ENCODE data around the gene TIMP4.

Gene TIMP4
- 0 reads per million in 4 experiments for total RNA-seq

DNA sequence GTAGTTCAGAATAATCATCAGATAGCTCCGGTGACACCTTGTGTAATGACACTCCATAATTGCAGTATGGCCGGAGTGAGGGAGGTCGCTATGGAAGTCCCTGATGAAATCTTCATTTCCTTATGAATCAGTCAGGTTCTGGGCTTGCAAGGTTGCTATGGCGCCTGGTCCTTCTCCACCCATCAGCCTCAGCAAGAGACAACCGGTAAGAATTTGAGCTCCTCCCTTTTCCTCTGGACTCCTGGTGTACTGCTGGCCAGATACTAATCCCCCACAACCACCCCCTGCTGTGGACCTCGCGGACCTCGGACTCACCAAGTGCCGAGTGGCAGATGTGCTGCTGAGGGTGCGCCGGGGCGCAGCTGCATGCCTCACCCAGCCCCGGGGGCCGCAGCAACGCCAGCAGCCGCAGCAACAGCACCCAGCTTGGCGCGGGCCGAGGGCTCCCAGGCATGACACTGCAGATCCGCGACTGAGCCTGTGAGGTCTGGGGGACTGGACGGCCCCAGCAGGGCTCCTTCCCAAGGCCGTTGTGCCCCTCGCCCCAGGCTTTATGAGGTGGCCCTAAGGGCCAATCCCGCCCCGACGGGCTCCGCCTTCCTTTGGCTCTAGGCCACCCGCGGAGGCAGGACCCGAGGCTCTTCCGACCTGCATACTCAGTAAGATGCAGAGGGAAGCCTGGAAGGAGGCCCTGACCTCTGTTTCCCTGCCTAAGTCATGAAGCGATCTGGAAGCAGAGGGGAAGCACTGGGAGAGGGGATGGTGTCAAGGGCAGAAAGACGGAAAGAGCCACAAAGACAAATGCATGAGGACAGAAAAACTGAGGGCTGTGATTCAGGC lies at the start of gene TIMP4:
Gene TIMP4 (minus strand): TSS at position 526 of the 840 bp plus-strand sequence. CDS start 72 bp downstream, at position 454.
- DNase-seq, result no peak

DNA sequence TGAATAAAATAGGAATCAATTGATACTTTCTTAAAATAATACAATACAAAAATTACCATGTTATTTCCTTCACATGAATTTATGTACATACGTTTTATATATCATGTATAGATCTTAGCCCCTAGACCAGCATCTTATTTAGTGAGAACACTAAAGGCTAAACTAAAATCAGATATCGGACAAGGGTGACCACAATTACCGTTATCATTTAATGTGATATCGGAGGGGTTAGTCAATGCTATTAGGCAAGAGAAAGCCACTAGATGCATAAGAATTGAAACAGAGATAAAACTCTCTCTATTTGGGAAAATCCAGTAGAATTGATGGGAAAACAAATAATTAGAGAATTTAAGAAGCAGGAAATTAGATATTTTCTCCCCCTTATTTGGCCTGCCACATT lies 46.5 kb upstream of the TIMP4 start:
- DNase-seq, result no peak

DNA sequence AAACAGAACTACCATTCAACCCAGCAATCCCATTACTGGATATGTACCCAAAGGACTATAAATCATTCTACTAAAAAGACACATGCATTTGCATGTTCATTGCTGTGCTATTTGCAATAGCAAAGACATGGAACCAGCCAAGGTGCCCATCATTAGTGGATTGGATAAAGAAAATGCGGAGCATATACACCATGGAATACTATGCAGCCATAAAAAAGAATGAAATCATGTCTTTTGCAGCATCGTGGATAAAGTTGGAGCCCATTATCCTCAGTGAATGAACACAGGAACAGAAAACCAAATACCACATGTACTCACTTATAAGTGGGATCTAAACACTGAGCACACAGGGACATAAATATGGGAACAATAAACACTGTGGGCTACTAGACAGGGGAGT lies 43.1 kb upstream of the TIMP4 start:
- DNase-seq, result no peak

DNA sequence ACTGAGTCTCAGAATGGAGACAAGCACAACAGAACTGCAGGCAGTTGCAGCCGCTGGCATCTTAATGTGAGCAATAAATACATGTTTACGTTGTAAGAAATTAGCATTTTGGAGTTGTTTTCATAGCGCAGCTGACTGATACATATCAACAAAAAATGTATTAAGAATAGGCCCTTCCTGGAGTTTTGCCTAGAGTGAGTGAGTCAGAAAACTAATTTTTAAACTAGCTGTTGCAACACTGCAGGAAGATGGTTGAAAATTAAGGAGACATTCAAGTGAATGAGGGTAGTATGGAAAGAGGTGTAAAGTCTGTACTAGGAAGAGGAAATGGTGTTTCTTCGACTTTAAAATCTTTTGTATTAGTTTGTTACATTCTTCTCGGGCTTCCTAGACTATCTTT lies 39.6 kb upstream of the TIMP4 start:
- no peak for DNase-seq

DNA sequence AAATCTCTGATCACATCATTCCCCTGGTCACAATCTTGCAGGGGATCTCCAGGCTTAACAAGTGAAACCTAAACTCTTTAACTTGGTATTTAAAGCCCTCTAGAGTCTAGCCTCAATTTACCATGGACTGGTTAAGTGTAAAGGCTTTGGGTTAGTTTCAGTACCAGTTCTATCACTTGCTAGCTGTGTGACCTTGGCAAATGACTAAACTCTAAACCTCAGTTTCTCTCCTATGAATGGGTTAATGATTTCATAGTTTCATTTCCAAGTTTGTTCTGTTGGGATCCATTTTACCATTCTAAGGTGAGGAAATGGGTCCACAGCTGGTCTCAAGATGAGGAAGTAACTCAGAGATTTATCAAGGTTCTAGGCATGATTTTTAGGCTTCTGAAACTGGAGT lies 38.8 kb upstream of the TIMP4 start:
- DNase-seq, result no peak

DNA sequence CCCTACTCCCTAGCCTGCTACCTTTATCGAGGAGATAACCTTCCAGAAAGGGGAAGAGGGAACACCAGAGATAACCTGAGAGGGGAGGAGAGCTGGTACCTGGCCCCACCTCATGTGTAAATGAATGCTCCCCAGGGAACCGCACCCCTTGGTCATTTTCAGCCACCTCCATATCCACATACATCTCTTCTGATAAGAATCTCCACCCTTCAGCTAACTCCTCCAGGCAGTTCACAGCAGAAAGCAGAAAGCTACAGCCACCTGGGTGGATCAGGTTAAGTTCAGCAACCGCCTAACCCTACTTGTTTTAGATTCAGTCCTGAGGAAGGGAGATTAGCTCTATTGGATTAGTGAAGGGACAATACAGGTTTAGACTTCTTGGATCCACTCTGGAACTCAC lies 38.0 kb upstream of the TIMP4 start:
- DNase-seq, result no peak

DNA sequence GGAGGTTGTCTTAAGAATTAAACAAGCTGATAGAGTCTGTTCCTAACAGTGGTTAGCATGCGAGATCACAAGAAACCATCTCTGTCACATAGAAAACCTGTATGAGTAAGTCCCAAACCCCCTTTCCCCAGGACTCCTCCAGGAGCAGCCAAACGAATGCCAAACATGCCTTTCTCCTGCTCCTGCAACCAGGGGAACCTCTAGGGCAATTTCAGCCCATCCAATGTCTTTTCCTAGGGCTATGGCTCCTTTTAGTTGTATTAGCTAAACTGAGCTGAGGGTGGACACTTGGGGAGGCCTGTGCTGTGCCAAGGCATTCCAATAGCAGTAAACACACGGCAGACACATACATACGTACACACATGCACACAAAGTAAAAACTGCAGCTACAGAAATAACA lies 36.5 kb upstream of the TIMP4 start:
- DNase-seq, result no peak

DNA sequence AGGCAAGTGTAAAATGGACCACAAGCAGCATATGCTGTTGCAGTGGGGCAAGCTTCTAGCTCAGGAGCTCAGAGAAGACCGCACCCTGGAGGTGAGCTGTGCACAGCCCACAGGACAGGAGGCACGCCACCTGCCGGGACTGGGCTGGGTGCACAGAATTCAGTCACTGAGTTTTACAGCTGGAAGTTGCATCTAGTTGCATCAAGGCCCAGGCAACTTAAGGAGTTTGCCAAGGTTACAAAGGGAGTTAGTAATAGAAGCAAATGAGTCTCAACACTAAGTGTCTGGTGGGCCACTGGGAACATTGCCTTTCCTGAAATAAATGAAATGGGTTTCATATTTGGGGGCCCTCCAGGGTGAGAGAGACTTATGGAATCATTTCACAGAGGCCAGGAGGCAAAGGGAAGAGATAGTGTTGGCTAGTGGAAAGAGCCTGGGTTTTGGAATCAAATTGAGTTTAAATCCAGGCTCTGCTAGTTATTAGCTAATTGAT lies 36.0 kb upstream of the TIMP4 start:
- DNase-seq, result no peak

DNA sequence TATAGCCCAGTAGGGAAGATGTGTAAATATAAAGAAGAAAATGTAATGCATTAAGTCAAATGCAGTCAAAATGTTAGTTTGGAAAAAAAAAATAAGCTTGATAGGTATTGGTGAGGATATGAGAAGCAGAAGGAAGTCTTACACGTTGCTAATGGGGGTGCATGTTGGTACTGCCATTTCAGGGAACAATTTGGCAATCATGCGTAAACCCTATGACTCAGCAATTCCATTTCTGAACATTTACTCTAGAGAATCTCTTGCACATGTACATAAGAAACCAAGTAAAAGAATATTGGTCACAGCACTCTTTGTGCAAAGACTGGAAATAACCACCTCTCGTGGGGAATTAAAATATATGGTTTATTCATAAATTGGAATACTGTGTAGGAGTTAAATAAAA lies 35.5 kb upstream of the TIMP4 start:
- no peak for DNase-seq

DNA sequence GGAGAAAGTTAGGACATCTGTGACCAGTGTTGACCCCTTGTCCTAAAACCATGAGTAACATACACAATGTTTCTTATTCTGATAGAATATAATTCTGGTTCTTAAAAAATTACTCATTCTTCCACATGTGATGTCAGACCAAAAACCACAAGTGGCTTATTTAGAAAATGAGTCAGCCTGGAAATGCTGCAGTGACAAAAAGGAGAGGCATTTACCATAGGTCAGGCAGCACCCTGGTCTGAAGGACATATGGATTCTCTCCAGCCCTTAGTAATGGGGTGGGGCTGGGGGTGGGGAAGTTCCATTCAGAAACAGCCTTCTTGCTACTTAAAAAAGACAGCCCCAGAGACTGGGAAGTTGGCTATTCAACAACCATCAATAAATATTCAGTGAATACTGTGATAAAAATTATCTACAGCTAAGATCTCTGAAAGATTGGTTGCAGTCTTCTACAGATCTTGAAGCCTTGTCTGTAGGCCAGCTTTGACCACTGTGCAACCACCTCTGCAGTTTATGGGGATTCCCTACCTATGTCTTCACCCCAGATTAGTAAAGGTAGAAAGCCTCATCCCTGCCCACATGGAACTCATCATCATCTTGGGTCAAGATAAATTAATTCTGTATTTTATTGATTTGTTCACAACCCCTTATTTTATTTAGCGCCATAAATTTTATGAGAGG lies 34.9 kb upstream of the TIMP4 start:
- no peak for DNase-seq

DNA sequence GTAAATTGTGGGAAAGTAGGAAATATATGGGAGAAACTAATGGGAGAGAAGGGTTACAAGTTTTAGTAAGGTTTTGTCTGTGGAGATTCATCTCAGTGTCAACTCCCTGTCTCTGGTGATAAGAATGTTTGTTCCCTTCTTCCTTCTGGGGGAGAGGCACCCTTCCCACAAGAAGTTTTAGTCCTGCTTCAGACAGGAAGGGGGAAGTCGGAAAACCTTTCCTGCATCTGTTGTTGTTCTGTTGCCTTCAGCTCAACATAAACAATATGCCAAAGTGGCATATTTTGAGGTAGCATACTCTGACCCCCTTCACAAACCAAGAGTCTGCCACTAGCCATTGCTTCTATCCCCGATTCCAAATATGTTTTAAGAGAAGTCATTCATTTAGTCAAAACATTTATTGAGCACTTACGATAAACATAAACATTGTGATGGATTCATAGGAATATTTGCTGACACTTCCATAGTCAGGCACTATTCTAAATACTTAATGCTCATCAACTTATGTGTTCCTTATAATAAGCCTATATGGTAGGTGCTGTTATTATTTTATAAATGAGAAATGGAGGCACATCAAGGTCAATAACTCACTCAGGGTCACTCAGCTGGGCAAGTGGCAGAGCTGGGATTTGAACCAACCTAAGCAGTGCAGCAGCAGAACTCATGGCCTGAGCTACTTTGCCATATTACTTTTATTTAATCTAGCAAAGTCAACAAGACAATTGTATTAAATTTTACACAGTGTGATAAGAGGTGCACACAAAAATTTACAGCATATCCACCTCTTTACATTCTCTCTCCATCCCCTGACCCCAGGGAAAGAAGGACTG lies 34.2 kb upstream of the TIMP4 start:
- no peak for DNase-seq

DNA sequence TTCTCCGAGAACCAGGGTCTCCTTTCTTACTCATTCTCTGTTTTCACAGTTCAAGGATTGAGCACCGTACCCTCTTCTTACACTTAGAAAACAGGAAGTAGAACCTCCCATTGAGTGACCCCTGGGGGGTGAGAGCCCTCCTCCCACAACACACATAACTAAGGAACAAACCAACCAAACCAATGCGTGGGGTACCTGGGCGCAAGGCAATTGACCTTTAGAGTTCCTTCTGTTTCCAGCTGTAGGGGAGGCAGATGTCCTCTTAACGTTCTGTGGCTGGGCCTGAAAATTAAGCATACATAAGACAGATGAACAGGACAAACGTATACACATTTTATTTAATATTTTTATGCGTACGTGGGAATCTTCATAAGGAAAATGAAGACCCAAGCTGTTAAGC lies 33.5 kb upstream of the TIMP4 start:
- DNase-seq, result no peak

DNA sequence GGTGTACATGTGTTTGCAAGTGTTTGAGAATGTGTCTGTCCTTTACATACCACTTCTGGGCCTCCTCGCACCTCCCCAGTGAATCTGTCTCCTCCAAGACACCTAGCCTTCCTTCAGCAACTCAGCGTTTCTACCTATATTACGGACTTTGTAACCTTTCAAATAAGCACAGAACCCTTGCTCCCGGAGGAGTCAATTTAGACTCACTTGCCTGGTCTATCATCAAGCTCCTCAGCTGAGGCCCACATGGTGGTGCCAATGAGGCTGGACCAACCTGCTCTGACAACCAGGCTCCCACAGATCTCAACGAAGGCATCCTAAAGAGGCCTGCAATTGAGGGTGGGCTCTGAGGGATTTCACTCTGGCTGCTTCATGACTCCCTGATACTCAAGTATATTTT lies 32.8 kb upstream of the TIMP4 start:
- no peak for DNase-seq

DNA sequence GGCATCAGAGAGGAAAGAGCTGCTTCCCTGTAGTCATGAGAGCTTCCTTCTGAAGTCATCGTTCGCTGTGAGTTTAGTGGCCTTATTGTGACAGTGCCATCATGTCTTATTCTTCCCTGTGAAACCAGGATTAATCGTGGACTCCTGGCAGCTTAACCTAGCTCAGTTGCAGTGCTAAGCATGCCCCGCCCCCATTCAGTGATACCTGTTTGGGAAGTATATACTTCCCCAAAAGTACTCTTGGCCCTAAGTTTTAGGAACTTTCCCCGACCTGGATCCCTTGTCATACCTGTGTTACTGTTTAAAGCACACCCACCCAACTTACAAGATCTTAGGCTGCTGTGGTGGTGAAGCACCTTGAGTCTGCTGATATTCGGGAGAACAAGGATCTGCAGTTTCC lies 32.1 kb upstream of the TIMP4 start:
- no peak for DNase-seq

DNA sequence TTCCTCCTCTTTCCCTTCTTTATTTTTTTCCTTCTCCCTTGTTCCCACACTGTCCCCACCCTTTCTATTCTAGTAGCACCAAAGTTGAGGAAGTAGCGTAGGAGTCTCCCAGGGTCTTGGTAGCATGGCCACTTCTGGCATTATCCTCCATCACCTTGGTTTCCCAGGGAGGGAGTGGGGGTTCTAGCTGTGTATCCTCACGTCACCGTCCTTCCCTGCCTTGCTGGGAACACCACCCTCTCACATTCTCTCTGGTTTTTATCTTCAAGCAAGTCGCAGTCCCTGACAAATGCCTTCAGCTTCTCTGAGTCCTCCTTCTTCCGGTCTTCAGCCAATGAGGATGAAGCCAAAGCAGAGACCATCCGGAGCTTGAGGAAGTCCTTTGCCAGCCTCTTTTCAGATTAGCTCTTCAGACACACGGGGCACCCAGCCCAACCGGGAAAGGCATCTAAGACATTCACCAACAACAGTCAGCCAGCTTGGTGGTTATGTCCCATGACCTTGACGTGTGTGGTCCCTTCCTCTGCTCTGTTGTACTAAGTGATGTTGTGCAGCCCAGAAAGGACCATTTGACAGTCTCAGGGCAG lies 31.6 kb upstream of the TIMP4 start:
- no peak for DNase-seq

DNA sequence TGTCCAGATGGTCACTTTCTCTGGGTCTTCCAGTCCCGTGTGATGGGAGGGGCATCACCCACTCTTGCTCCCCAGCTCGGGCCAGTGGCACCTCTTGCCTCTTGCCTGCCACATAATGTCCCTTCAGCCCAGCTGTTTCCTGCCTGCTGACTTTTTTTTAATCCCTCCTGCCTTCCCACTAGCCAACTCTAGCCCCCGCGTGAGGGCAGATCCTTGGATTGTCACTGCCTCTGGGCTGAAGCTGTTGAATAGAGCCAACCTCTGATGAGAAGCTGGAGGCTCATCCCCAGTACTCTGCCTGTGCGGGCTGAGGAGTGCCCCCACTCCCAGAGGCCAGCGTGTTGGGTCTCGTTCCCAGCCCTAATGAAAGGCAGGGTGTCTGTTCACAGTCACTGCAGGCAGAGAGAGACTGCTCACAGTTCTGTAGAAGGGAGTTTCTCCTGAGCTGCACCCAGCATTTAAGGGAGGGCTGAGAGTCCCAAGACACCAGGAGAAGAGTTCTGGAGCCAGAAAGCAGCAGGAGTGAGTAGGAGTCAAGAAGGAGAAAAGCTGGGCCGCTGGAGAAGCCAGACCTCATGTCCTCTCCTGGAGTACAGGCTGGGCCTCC lies 30.1 kb upstream of the TIMP4 start:
- DNase-seq, result no peak

DNA sequence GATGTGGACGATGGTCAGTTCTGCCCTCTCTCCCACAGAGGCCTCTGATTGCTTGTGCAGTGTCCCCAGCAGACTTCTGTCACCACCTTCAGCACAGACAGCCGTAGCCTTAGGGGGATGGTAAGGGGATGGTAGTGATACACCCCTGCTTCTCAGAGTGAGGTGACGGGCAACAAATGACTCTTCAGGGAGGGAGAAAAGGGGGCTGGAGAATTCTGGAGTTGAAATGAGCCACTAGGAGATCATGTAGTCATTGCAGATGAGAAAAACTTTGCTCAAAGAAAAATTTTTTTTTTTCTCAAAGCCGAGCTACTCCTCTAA lies 29.6 kb upstream of the TIMP4 start:
- no peak for DNase-seq

DNA sequence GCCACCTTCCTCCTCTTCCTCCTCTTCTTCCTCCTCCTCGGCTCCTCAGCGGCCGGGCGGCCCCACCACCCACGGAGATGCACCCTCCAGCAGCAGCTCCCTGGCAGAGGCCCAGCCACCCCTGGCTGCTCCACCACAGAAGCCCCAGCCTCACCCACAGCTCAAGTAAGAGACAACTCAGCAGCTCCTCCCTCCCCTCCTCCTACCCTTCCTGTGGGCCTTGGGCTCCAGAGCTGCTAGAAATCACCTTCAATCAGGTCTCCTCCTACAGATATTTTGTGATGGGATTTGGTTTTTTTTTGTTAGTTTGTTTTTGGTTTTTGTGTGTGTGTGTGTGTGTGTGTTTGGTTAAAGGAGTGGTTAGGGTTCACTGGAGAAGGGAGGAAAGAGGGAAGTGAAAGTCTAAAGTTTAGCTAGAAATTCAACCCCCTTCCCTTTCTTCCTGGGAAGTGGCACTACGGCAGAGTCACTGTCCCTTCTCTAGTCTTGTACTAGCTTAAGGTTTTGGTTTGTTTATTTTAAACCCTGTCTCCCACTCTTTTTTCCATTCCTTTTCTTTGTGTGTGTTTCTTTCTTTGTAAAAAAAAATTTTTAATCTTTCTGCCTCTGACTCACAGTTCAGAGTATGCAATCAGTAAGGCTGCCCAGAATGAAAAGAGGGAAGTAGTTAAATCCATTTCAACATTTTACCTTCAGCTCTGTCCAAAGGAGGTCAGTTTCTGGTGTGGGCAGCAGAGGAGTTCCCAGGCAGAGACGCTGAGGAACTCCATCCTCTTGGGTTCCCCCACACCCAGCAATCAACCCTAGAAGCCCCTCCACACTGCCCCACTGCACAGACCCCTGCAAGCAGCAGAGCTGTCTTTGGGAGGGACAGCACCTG lies 29.0 kb upstream of the TIMP4 start:
- DNase-seq, result no peak

DNA sequence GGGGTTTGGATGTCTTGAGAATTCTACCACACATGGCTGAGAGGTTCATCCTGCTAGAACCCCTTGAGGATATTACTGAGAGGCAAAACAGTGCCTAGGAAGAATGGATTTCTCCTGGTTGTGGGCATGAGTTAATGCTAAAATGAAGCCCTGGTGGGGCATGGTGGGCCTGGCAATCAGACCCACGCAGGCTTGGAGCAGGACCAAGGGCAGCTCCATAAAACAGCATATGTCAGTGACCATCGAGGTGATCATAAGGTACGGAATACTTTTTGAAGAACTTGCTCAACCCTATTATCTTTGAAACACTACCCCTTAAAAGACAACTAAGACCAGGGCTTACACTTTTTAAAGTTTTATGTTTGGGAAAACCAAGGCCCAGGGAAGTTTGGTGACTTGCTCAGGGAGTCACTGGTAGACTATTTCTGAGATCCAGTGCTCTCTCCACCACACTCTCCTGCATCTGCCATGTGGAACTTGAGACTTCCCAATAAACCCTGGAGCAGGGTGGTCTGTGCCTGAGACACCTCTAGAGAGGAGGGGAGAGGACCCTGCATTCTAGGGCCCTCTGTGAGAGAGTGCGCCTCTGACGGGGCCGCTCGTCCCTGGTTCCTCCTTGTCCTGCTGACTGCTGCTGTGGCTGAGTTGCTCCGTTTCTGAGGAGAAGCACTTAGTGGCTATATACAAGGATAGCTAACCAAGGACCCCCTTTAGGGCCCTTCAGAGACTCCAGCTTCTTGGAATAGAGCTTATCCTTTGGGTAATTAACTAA lies 28.0 kb upstream of the TIMP4 start:
- no peak for DNase-seq

DNA sequence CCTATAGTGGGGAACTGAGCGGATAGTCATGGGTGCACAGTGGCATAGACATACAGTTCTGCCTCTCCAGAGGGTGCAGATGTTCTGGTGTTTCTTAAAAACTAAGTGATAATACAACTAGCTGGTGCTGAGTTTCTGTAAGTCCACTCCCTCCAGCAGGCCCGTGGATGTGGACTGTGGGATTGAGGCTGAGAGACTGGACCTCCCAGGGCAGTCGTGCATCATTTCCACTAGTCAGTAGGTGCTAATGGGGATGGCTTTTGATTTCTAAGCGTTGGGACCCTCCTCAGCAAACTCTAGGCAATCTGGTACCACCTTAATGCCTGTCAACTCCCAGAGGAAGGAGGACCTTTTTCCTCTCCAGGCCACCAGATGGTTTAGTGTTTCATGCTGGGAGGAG lies 27.3 kb upstream of the TIMP4 start:
- DNase-seq, result no peak

DNA sequence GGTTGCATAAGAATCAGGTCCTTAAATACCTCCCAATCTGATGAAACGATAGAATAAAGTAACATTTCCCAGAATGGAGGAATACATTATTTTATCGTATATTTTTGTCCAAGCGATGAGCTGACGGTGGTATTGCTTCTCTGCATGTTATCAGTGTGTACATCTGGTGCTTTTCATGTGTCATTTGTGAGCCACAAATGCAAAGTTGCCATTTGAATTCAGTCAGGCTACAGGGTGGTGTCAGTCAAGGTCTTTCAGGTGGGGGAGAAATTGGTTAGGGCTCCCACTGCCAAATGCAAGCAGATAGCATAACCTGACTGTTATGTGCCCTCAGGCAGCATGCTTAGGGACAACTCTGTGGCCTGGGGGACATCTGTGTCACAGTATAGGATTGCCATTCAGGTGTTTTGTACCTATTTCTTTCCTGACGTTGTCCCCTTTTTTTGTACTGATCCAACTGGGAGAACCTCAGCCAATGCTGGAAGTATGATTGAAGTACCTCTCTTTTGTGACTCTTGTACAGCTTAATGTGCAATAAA lies 26.5 kb upstream of the TIMP4 start:
- DNase-seq, result no peak
